ENCODE results near the gene TEX13A.
"Not testable (repeated sequence)": the region's sequence is repeated elsewhere in the genome, so short reads cannot be mapped to it uniquely, and the experiment has no call there.

Gene TEX13A

GRCh38 chrX:105220636-105221035 lies at the start of gene TEX13A:
Gene TEX13A, minus strand, starts transcription at chrX:105220694. Its CDS starts 297 bp downstream, at chrX:105220397.
- no peak for DNase-seq

GRCh38 chrX:105269386-105269785 lies 48.9 kb upstream of the TEX13A start:
- no peak for DNase-seq

GRCh38 chrX:105267167-105267566 lies 46.7 kb upstream of the TEX13A start:
- DNase-seq, result no peak

GRCh38 chrX:105266456-105266855 lies 46.0 kb upstream of the TEX13A start:
- no peak for DNase-seq

GRCh38 chrX:105265093-105265492 lies 44.6 kb upstream of the TEX13A start:
- no peak for DNase-seq

- DNase-seq, result no peak
Measured at GRCh38 chrX:105263801-105264200, 43.3 kb upstream of the TEX13A start.

GRCh38 chrX:105263171-105263570 lies 42.7 kb upstream of the TEX13A start:
- no peak for DNase-seq

GRCh38 chrX:105260291-105261043 lies 40.0 kb upstream of the TEX13A start:
- no peak for DNase-seq

- DNase-seq, result no peak
Measured at GRCh38 chrX:105241056-105241455, 20.6 kb upstream of the TEX13A start.

GRCh38 chrX:105237407-105237806 lies 16.9 kb upstream of the TEX13A start:
- DNase-seq, result not testable (repeated sequence)

GRCh38 chrX:105229146-105229545 lies 8.7 kb upstream of the TEX13A start:
- no peak for DNase-seq

GRCh38 chrX:105228602-105229001 lies 8.1 kb upstream of the TEX13A start:
- no peak for DNase-seq

- no peak for DNase-seq
Measured at GRCh38 chrX:105226499-105226898, 6.0 kb upstream of the TEX13A start.

- DNase-seq, result no peak
Measured at GRCh38 chrX:105221374-105221773, 880 bp upstream of the TEX13A start.

- no peak for DNase-seq
Measured at GRCh38 chrX:105219454-105220401, 766 bp downstream of the TEX13A start.

- DNase-seq, result no peak
Measured at GRCh38 chrX:105211066-105211575, 9.4 kb downstream of the TEX13A start.

GRCh38 chrX:105210258-105210657 lies 10.2 kb downstream of the TEX13A start:
- no peak for DNase-seq

- DNase-seq, result no peak
Measured at GRCh38 chrX:105209406-105209805, 11.1 kb downstream of the TEX13A start.

- DNase-seq, result no peak
Measured at GRCh38 chrX:105191878-105192277, 28.6 kb downstream of the TEX13A start.

GRCh38 chrX:105190252-105190853 lies 30.1 kb downstream of the TEX13A start:
- DNase-seq, result no peak

GRCh38 chrX:105189093-105189492 lies 31.4 kb downstream of the TEX13A start:
- no peak for DNase-seq

- DNase-seq, result no peak
Measured at GRCh38 chrX:105179644-105180043, 40.9 kb downstream of the TEX13A start.

GRCh38 chrX:105173071-105173470 lies 47.4 kb downstream of the TEX13A start:
- DNase-seq, result no peak
